ENCODE measurements around the gene RNASE1.

DNA sequence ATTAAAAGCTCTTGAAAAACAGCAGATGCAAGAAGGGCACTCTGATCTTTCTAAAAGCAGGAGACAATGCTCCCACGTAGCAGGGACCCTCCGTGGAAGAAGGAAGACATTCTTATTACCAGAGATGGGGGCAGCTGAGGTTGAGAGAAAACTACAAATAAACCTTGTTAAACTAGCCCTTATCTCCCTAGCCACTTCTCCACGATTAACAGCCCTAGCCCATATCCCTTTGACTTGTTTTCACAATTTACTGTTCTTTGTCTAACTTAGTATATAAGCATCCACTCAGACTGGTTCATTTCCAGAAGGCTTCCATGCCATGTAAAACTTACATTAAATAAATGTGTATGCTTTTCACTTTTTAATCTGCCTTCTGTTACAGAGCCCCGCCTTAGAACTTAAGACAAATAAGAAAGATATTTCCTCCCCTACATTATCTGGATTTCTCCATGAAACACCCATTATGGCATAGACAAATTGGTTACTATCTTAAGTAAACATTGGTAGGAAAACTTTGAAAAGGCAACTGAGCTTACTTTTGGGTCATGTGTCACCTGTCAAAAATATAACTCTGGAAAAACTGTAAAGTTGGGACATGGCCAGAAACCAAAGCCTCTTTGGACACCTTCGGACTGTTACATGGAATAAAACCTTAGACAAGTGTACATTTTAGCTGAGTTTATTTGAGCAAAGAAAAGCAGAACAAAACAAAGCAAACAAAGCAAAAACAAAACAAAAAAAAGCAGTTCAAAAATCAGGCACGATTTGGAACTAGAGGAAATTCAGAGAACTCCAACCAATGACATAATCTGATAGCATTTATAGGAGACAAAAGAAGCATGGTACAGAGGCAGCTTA, 4.9 kb upstream of the RNASE1 start:
- TF ChIP-seq POLR2AphosphoS5 (IDR thresholded peaks at IDR 0.05), result no peak
- no peak for TF ChIP-seq POLR2A (IDR thresholded peaks at IDR 0.05)
- TF ChIP-seq EP300 (IDR thresholded peaks at IDR 0.05), result no peak
- TF ChIP-seq, protein P1, sequence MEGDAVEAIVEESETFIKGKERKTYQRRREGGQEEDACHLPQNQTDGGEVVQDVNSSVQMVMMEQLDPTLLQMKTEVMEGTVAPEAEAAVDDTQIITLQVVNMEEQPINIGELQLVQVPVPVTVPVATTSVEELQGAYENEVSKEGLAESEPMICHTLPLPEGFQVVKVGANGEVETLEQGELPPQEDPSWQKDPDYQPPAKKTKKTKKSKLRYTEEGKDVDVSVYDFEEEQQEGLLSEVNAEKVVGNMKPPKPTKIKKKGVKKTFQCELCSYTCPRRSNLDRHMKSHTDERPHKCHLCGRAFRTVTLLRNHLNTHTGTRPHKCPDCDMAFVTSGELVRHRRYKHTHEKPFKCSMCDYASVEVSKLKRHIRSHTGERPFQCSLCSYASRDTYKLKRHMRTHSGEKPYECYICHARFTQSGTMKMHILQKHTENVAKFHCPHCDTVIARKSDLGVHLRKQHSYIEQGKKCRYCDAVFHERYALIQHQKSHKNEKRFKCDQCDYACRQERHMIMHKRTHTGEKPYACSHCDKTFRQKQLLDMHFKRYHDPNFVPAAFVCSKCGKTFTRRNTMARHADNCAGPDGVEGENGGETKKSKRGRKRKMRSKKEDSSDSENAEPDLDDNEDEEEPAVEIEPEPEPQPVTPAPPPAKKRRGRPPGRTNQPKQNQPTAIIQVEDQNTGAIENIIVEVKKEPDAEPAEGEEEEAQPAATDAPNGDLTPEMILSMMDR (IDR thresholded peaks at IDR 0.05), result no peak

Measured in gastroesophageal sphincter (tissue), 3 donors.